GM15510 (cell line): ENCODE data around the gene SUOX.

Experiments used
- POLR2A ChIP-seq: IDR thresholded peaks from 3 replicates; pipeline ENCODE4 v1.6.1; 2011; ENCODE audit warnings: borderline replicate concordance; ENCODE audit not compliant: insufficient read length; ENCODE audit errors: extremely low read depth

SUOX gene

DNA sequence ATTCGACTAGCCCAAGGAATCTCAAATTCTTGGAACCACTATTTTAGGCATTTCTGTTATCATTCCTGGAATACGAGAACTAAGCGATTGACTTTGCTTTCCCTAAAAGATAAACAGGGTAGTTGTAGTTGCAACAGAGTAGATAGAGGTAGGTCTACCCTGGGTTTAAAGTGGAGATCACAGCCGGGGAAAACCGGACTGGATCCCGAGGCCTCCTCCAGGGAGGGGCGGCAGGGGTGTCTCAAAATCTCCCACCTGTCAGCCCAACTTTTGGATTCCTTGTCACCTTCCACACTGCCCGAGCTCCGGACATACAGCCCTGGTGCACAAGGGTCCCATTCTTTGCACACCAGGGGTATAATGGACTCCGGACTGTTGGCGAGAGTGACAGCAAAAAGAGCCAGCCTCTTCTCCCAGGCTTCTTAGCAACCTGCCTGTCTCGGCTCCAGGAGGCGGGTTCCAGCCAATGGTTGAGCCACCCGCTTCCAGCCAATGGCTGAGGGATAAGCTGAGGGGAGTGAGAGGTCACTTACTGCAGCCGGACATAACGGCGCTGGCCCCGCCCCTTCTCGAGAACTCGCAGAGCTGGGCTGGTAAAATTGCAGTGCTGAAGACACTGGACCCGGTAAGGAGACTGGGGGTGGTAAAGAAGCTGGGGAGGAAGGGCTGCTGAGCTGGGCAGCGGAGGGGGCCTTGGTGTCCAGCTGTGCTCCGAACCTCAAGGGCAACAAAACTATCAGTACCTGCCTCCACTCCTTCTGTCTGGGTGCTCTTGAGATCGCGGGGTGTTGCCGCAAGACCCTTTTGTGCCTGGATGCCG is at the start of gene SUOX:
Gene SUOX, plus strand, starts transcription at position 562 of the 820 bp plus-strand sequence. CDS start 4,946 bp downstream, outside the sequence.
- peak; percentile 61 for TF ChIP-seq POLR2A

GRCh38 chr12:55955344-55955743 is 41.7 kb upstream of the SUOX start:
- no peak for TF ChIP-seq POLR2A

- no peak for TF ChIP-seq POLR2A
These were observed 41.1 kb upstream of the SUOX start for GRCh38 chr12:55955800-55956508.

DNA sequence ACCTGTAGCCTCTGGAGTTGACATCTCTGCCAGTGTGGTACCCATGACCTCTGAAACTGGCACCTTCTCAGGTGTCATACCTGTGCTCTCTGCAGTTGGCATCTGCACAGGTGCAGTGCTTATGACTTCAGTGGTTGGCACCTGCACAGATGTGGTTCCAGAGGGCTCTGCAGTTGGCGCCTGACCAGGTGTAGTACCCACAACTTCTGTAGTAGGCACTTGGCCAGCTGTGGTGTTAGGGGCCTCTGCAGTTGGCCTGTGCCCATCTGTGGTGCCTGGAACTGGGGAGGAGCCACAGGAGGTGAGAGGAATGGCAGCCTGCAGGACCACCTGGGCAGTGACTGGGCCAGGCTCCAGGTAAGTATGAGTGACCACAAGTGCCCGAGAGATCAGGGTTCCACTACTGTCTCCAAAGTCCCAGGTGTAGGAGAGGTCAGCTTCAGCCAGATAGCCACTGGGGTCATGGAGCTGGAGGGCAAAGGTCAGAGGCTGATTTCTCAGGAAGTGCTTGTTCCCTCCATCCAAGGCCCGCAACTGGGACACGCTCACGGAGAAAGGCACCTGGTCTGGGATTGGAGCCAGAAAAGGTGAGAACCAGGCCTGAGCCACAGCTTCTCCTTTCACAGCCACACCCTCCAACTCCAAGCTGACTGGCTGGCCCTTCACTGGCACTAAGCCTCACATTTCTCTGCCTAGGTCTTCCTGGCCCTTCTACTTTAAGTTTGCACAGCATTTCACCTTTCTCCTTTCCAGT is 39.8 kb upstream of the SUOX start:
- TF ChIP-seq POLR2A, result no peak

GRCh38 chr12:55963760-55964159 is 33.3 kb upstream of the SUOX start:
- no peak for TF ChIP-seq POLR2A

DNA sequence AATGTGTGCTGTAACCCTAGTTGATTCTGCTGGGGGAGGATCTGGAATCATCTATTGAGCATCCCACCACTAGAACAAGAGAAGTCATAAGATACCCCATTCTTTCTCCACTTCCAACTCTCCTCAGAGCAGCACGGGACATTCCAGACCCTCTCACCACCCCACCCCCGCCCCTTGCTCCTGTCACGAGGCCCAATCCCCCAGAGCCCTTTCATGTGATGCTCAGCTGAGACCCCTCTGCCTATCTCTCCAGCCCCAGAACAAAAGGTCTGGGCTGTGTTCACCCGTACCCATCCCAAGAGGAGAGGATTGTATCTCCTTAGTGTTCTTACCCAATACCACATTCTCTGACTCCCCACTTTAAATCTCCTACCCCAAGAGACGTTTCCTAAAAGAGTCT is 31.8 kb upstream of the SUOX start:
- TF ChIP-seq POLR2A, result no peak

- no peak for TF ChIP-seq POLR2A
These were observed 31.1 kb upstream of the SUOX start, which contains the start of gene PMEL for GRCh38 chr12:55965941-55966407. Gene PMEL, minus strand, starts transcription at chr12:55966042. Its CDS starts 31 bp downstream, at chr12:55966011.

DNA sequence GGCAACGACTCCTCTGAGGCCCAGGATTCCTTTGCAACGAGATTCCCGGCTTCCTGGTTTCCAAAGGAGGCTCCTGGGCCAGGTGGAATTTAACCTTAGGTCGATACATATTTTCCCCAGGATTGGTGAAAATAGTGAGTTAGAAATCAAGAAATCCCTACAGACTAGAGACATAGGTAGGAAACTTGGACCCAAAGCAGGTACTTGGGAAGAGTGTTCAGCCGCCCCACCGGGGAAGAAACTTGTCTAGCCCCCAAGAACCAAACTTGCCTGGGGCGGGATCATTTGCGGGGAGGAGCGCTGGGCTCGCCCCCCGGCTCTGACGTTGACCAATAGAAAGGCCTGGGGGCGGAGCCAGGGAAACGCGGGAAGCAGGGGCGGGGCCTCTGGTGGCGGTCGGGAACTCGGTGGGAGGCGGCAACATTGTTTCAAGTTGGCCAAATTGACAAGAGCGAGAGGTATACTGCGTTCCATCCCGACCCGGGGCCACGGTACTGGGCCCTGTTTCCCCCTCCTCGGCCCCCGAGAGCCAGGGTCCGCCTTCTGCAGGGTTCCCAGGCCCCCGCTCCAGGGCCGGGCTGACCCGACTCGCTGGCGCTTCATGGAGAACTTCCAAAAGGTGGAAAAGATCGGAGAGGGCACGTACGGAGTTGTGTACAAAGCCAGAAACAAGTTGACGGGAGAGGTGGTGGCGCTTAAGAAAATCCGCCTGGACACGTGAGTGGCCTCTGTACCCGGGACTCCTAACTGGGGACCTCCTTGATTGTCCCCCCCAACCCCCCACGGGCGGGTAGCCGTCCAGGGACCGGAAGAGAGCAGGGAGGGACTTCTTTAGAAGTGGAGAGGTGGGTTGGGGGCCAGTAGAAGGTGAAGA is 30.4 kb upstream of the SUOX start, which contains the start of gene CDK2:
Gene CDK2, plus strand, starts transcription at position 423 of the 874 bp plus-strand sequence. Its CDS starts 179 bp downstream, at position 602.
- peak; percentile 75 for TF ChIP-seq POLR2A

DNA sequence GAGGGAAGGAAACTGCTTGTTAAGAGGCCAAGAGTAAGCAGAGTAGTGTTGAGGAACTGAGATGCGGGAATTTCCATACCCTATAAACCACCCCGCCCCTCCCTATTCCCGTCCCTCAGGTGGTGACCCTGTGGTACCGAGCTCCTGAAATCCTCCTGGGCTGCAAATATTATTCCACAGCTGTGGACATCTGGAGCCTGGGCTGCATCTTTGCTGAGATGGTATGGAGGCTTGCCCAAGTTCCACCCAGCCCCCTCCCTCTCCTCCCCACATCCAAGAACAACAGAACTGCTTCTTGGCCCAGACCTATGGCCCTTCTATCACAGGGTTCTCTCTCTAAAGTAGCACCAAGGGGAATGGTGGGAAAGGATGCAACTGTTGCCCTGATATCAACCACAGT is 27.7 kb upstream of the SUOX start:
- TF ChIP-seq POLR2A, result no peak

GRCh38 chr12:55970775-55971174 is 26.3 kb upstream of the SUOX start:
- TF ChIP-seq POLR2A, result no peak

- TF ChIP-seq POLR2A, result no peak
These were observed 25.0 kb upstream of the SUOX start for GRCh38 chr12:55972042-55972441.

DNA sequence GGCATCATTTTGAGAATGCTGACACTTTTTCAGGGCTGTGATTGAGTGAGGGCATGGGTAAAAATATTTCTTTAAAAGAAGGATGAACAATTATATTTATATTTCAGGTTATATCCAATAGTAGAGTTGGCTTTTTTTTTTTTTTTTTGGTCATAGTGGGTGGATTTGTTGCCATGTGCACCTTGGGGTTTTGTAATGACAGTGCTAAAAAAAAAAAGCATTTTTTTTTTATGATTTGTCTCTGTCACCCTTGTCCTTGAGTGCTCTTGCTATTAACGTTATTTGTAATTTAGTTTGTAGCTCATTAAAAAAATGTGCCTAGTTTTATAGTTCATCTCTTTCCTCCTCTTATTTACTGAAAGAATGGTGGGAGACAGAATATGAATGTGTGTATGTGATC is 24.6 kb upstream of the SUOX start:
- TF ChIP-seq POLR2A, result no peak

GRCh38 chr12:55972911-55973598 is 24.0 kb upstream of the SUOX start:
- no peak for TF ChIP-seq POLR2A
